Right cardiac atrium (tissue), 5 donors: ENCODE results near the gene EIF3J. TPM values are rescaled to one million over a fixed set of nuclear protein-coding genes. Genes with fewer than 3 reads are reported as not detected.
"Not testable (repeated sequence)": the region's sequence is repeated elsewhere in the genome, so short reads cannot be mapped to it uniquely, and the experiment has no call there.

Experiments
- ATAC-seq, 2 donors: fragments of 200-7000 bp; cut with Tn5 transposase; one replicate each; pipeline versions ENCODE4 v1.8.0 to v1.9.1; 2020; ENCODE audit warnings: moderate library complexity in 2 of 2, mild to moderate bottlenecking in 1 of 2
- DNase-seq, 3 donors: peaks; one replicate each; pipeline ENCODE4 v3.0.0-alpha.2; 2020
- H3K27ac ChIP-seq: one replicate; pipeline ENCODE4 v1.5.1; 2013; ENCODE audit warnings: mild to moderate bottlenecking, low read length, control low read depth, moderate library complexity
- H3K27me3 ChIP-seq: one replicate; pipeline ENCODE4 v1.6.1; 2013; ENCODE audit not compliant: control insufficient read depth, insufficient read depth
- H3K4me1 ChIP-seq: one replicate; pipeline ENCODE4 v1.6.1; 2013; ENCODE audit warnings: low read length; ENCODE audit not compliant: control insufficient read depth, insufficient read depth
- H3K4me3 ChIP-seq: one replicate; pipeline ENCODE4 v1.5.1; 2013; ENCODE audit warnings: low read length, control low read depth
- H3K9me3 ChIP-seq: one replicate; pipeline ENCODE4 v1.6.1; 2013; ENCODE audit warnings: low read length; ENCODE audit not compliant: control insufficient read depth
- WGBS: extraction: QIAGEN DNeasy Blood & Tissue Kit; methylation state at CpG from one replicate; pipeline ENCODE4 v1.1.7; 2013; 5-methylcytosine and 5-hydroxymethylcytosine counted together
- intact Hi-C, 4 donors: fragments of 100-400 bp; cut with DNase I; formaldehyde crosslinking; loops; one replicate each; pipeline versions ENCODE4 v1.11.0 to v1.14.0; 2022 to 2023
- polyA plus RNA-seq: library from polyadenylated mRNA; stranded (reverse); fragments of 200-250 nt; gene quantifications from one replicate; pipeline ENCODE4 v1.2.3, GENCODE V29; 2013
- total RNA-seq, 4 donors: library from RNA; stranded (reverse); fragmentation: NEBNext Ultra II Directional; extraction: Animal tissue kit (Norgen Biotek cat#: 25700); gene quantifications; one replicate each; pipeline ENCODE4 v1.2.1, GENCODE V29; 2021
- donor health status: healthy with polysubstance abuse.
- donor health status: DM: no; HTN: yes; CAD: no.
- donor health status: DM: no; HTN: no; CAD: no.
- donor health status: DM: no; HTN: yes; CAD: no; lungs with severe emphysema.
- donor health status: DM: yes; HTN: yes; CAD: no.

EIF3J gene
- total and polyA plus RNA-seq, 5 donors, result 40.8 to 73.5 (median 64.4) TPM

DNA sequence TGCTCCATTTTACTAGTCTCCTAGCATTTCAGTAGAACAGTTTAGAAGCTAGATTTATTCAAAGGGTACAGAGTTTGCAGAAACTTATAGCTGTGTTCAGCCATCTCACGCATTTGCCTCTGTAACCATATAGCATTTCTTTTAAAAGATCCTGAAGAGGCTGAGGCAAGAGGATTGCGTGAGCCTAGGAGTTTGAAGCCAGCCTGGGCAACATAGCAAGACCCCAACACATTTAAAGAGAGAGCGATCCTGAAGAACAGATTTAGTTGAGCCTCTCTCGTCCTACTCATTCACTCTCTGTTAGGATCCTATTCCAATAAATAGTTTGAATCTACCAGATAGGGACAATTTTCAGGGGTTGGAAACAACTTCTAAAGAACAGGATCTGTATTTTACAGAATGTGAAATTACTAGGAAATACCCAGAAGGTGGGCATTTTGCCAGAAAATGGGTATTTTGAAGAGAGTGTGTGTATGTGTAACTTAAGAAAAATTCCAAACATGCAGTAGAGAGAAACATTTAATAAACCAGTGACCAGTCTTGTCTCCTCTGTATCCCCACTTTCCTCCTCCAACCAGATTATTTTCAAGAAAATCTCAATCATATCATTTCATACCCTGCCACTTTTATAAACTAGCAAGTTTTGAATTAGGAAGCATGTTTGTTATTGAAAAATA is 4.5 kb downstream of the EIF3J start:
- Histone ChIP-seq H3K27me3 (no peaks in the 10 kb centered on the region), H3K4me1 (peaks cover 5% of the 10 kb centered on the region), H3K9me3 (no peaks in the 10 kb centered on the region), H3K4me3 (no peak overlapping the region), H3K27ac (no peak overlapping the region)
- DNase-seq (no peak), ATAC-seq (no peak)
- intact Hi-C loops, result no loop called here
- WGBS, result 93% methylated on average over 4 of the region's 4 CpGs

GRCh38 chr15:44542596-44542995 is 5.6 kb downstream of the EIF3J start:
- intact Hi-C loops, result no loop called here
- ATAC-seq, result no peak
- no peak overlapping the region for H3K4me3 ChIP-seq

DNA sequence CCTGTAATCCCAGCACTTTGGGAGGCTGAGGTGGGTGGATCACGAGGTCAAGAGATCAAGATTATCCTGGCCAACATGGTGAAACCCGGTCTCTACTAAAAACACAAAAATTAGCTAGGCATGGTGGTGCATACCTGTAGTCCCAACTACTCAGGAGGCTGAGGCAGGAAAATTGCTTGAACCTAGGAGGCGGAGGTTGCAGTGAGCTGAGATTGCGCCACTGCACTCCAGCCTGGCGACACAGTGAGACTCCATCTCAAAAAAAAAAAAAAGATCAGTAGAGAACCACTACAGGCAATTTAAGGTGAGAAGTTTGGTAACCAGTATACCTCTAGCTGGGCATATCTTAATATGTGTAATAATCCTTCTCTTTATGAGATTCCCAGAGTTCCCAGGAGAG is 7.8 kb downstream of the EIF3J start:
- intact Hi-C loops, H3K27ac ChIP-seq, H3K4me1 ChIP-seq, H3K27me3 ChIP-seq, ATAC-seq, H3K4me3 ChIP-seq, DNase-seq, H3K9me3 ChIP-seq: not testable (repeated sequence)
- WGBS, result 90% methylated on average over 5 of the region's 5 CpGs

More at GRCh38 chr15:44542596-44542995, 5.6 kb downstream of the EIF3J start:
- DNase-seq, result no peak
- Histone ChIP-seq H3K9me3 (no peaks in the 10 kb centered on the region), H3K4me1 (peaks cover 6% of the 10 kb centered on the region), H3K27ac (no peak overlapping the region), H3K27me3 (no peaks in the 10 kb centered on the region)

- intact Hi-C loops, result no loop called here
- WGBS, result 60% methylated on average over 5 of the region's 5 CpGs
- H3K4me1 ChIP-seq, result peaks cover 7% of the 10 kb centered on the region
- H3K9me3 ChIP-seq, result no peaks in the 10 kb centered on the region
- H3K27ac ChIP-seq, result no peak overlapping the region
- DNase-seq (no peak), ATAC-seq (peak; percentile 49 to 60)
- no peaks in the 10 kb centered on the region for H3K27me3 ChIP-seq
- no peak overlapping the region for H3K4me3 ChIP-seq
Measured at GRCh38 chr15:44545913-44546802, 9.2 kb downstream of the EIF3J start.

- H3K4me1 ChIP-seq, intact Hi-C loops, H3K27me3 ChIP-seq, H3K9me3 ChIP-seq, H3K4me3 ChIP-seq, DNase-seq, H3K27ac ChIP-seq, ATAC-seq: not testable (repeated sequence)
- 97% methylated on average over 9 of the region's 9 CpGs for WGBS
Measured at GRCh38 chr15:44549152-44549551, 12.2 kb downstream of the EIF3J start.

- Histone ChIP-seq H3K9me3 (no peaks in the 10 kb centered on the region), H3K27ac (no peak overlapping the region), H3K4me1 (peaks cover 5% of the 10 kb centered on the region), H3K27me3 (no peaks in the 10 kb centered on the region), H3K4me3 (no peak overlapping the region)
- intact Hi-C loops, result no loop called here
- ATAC-seq (no peak), DNase-seq (no peak)
- WGBS, result 35% methylated on average over 3 of the region's 3 CpGs
Measured at GRCh38 chr15:44550256-44550655, 13.3 kb downstream of the EIF3J start.

- intact Hi-C loops, result no loop called here
- H3K9me3 ChIP-seq, result no peaks in the 10 kb centered on the region
- H3K27ac ChIP-seq, result no peak overlapping the region
- no peaks in the 10 kb centered on the region for H3K27me3 ChIP-seq
- no peak overlapping the region for H3K4me3 ChIP-seq
- 92% methylated on average over 4 of the region's 4 CpGs for WGBS
- no peak for ATAC-seq
- peaks cover 5% of the 10 kb centered on the region for H3K4me1 ChIP-seq
- DNase-seq, result no peak
Measured at GRCh38 chr15:44550734-44551133, 13.8 kb downstream of the EIF3J start.

GRCh38 chr15:44554934-44555723 is 18.2 kb downstream of the EIF3J start:
- Histone ChIP-seq H3K27me3 (no peaks in the 10 kb centered on the region), H3K9me3 (no peaks in the 10 kb centered on the region), H3K4me1 (peaks cover 2% of the 10 kb centered on the region), H3K4me3 (no peak overlapping the region), H3K27ac (peak overlapping the region; percentile 88)
- WGBS, result 61% methylated on average over 4 of the region's 4 CpGs
- intact Hi-C loops, result no loop called here
- no peak for DNase-seq
- peak; percentile 49 to 69 for ATAC-seq

- ATAC-seq, H3K4me1 ChIP-seq, H3K27me3 ChIP-seq, H3K27ac ChIP-seq, H3K9me3 ChIP-seq, intact Hi-C loops, H3K4me3 ChIP-seq, DNase-seq: not testable (repeated sequence)
Measured at GRCh38 chr15:44560926-44561325, 24.0 kb downstream of the EIF3J start.

GRCh38 chr15:44565387-44566154 is 28.6 kb downstream of the EIF3J start:
- no peaks in the 10 kb centered on the region for H3K9me3 ChIP-seq
- 98% methylated on average over 8 of the region's 8 CpGs for WGBS
- intact Hi-C loops, result no loop called here
- no peak overlapping the region for H3K27ac ChIP-seq
- no peak overlapping the region for H3K4me3 ChIP-seq
- no peaks in the 10 kb centered on the region for H3K27me3 ChIP-seq
- no peak for ATAC-seq
- DNase-seq, result no peak
- H3K4me1 ChIP-seq, result no peaks in the 10 kb centered on the region
